Fibroblast of lung (primary cell): ENCODE data around the gene HCFC1. TPM values are rescaled to one million over a fixed set of nuclear protein-coding genes. Genes with fewer than 3 reads are reported as not detected.

Experiments used
- DNase-seq, 2 donors: peaks; one replicate each; pipeline versions ENCODE4 v3.0.0 to v3.0.0-alpha.2; 2010; ENCODE audit warnings: low read depth in 2 of 2
- H2AFZ ChIP-seq: 2 replicates; pipeline ENCODE4 v1.5.1; 2012; ENCODE audit warnings: low read length, control low read depth, inconsistent platforms
- H3K27ac ChIP-seq: 2 replicates; pipeline ENCODE4 v1.5.1; 2011; ENCODE audit warnings: low read length, control low read depth; ENCODE audit not compliant: insufficient read depth
- H3K27me3 ChIP-seq: 2 replicates; pipeline ENCODE4 v1.5.1; 2011; ENCODE audit warnings: mild to moderate bottlenecking, low read length; ENCODE audit not compliant: control insufficient read depth, insufficient read depth
- H3K36me3 ChIP-seq: 2 replicates; pipeline ENCODE4 v1.5.1; 2011; ENCODE audit warnings: low read length; ENCODE audit not compliant: control insufficient read depth, insufficient read depth
- H3K4me1 ChIP-seq: 2 replicates; pipeline ENCODE4 v1.5.1; 2011; ENCODE audit warnings: low read length; ENCODE audit not compliant: control insufficient read depth, insufficient read depth; ENCODE audit errors: extremely low read depth
- H3K4me2 ChIP-seq: 2 replicates; pipeline ENCODE4 v1.5.1; 2011; ENCODE audit warnings: low read length, control low read depth; ENCODE audit not compliant: insufficient read depth; ENCODE audit errors: extremely low read depth
- H3K4me3 ChIP-seq, 4 experiments: fragments of 200-600 bp in 1 of 4; sonication (generic) in 1 of 4; replicated peaks in 1 of 4; 2 replicates each; pipeline ENCODE4 v1.5.1; 2011 to 2016; ENCODE audit warnings: low read length in 4 of 4, low read depth in 3 of 4, mild to moderate bottlenecking in 3 of 4, control low read depth in 2 of 4, inconsistent platforms in 1 of 4, mixed read lengths in 1 of 4; ENCODE audit not compliant: insufficient read depth in 1 of 4; ENCODE audit errors: control extremely low read depth in 1 of 4
- H3K79me2 ChIP-seq: 2 replicates; pipeline ENCODE4 v1.5.1; 2012; ENCODE audit warnings: mild to moderate bottlenecking, low read length, inconsistent platforms; ENCODE audit not compliant: control insufficient read depth, insufficient read depth
- H3K9ac ChIP-seq: 2 replicates; pipeline ENCODE4 v1.5.1; 2011; ENCODE audit warnings: mild to moderate bottlenecking, low read length, control low read depth; ENCODE audit not compliant: insufficient read depth
- H3K9me3 ChIP-seq: 2 replicates; pipeline ENCODE4 v1.5.1; 2012; ENCODE audit warnings: low read depth, low read length; ENCODE audit not compliant: control insufficient read depth, insufficient read depth
- H4K20me1 ChIP-seq: 2 replicates; pipeline ENCODE4 v1.5.1; 2011; ENCODE audit warnings: low read length; ENCODE audit not compliant: control insufficient read depth, insufficient read depth; ENCODE audit errors: extremely low read depth
- CTCF ChIP-seq, 2 donors: IDR thresholded peaks in 1 of 2; conservative IDR thresholded peaks in 1 of 2; 1 replicate in 1 of 2; 2 replicates in 1 of 2; pipeline ENCODE4 v1.5.1; 2011 to 2012; ENCODE audit warnings: low read length in 2 of 2, control low read depth in 1 of 2, inconsistent platforms in 1 of 2, low read depth in 1 of 2, mild to moderate bottlenecking in 1 of 2
- EZH2 ChIP-seq: IDR thresholded peaks from 2 replicates; pipeline ENCODE4 v1.5.1; 2012; ENCODE audit warnings: low read length, control low read depth, mild to moderate bottlenecking; ENCODE audit errors: missing control alignments
- polyA plus RNA-seq, 2 donors: library from polyadenylated mRNA; depleted of rRNA in 1 of 2; stranded (reverse) in 1 of 2; unstranded in 1 of 2; fragments of >200 nt; gene quantifications; 2 replicates each; pipeline ENCODE4 v1.2.1, GENCODE V29; 2011 to 2012; ENCODE audit warnings: missing spikeins in 1 of 2
- total RNA-seq: library from RNA; depleted of rRNA; stranded (reverse); fragments of >200 nt; gene quantifications from 2 replicates; pipeline ENCODE4 v1.2.1, GENCODE V29; 2014

Gene HCFC1
- total and polyA plus RNA-seq, 2 donors (not counting 1 experiment from before 2014, with no cell fraction given), result 3.0 to 10.2 TPM

GRCh38 chrX:153991013-153991580, 19.5 kb upstream of the HCFC1 start:
- Histone ChIP-seq H3K27ac (no peak overlapping the region), H3K4me3 (no peak overlapping the region), H3K4me1 (no peaks in the 10 kb centered on the region), H4K20me1 (no peaks in the 10 kb centered on the region), H3K9ac (no peak overlapping the region), H3K9me3 (no peaks in the 10 kb centered on the region), H3K36me3 (no peaks in the 10 kb centered on the region), H3K79me2 (no peaks in the 10 kb centered on the region), H3K4me2 (no peak overlapping the region), H2AFZ (no peak overlapping the region), H3K27me3 (no peaks in the 10 kb centered on the region)
- TF ChIP-seq EZH2 (no peak), CTCF (conservative IDR thresholded peaks at IDR 0.05 in 1 of 2, IDR thresholded peaks at IDR 0.05 in 1 of 2; ENCODE audit: low read depth in 1 of 2, low read length in 2 of 2) (no peak)
- DNase-seq, result no peak

DNA sequence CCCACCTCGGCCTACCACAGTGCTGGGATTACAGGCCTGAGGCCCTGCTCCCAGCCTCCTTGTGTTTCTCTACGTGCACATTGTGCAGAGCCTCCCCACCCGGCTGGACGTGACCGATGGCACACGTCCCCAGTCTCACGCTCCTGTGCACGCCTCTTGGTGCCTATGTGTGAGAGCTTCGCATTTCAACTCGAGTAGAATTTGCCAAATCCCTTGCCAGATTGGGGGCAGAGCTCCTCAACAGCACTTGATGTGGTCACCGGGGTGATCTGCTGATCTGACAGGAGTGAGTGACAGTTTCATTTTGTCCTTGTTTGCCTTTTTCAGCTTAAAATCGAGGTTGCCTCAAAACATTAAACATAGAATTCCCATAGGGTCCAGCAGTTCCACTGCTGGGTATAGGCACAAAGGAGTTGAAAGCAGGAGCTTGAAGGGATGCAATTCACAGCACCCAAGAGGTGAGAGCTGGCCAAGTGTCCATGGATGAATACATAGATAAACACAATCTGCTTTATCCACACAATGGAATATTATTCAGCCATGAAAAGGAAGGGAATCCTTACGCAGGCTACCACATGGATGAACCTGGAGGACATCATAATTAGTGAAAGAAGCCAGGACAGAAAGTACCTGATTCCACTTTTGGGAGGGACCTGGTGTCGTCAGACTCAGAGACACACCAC, 18.5 kb upstream of the HCFC1 start:
- Histone ChIP-seq H3K27me3 (no peaks in the 10 kb centered on the region), H3K4me1 (no peaks in the 10 kb centered on the region), H3K4me2 (no peak overlapping the region), H3K79me2 (no peaks in the 10 kb centered on the region), H3K9me3 (no peaks in the 10 kb centered on the region), H3K27ac (no peak overlapping the region), H3K4me3 (no peak overlapping the region), H2AFZ (no peak overlapping the region), H4K20me1 (no peaks in the 10 kb centered on the region), H3K9ac (no peak overlapping the region), H3K36me3 (no peaks in the 10 kb centered on the region)
- TF ChIP-seq CTCF (conservative IDR thresholded peaks at IDR 0.05 in 1 of 2, IDR thresholded peaks at IDR 0.05 in 1 of 2; ENCODE audit: low read depth in 1 of 2, low read length in 2 of 2) (no peak), EZH2 (no peak)
- no peak for DNase-seq

DNA sequence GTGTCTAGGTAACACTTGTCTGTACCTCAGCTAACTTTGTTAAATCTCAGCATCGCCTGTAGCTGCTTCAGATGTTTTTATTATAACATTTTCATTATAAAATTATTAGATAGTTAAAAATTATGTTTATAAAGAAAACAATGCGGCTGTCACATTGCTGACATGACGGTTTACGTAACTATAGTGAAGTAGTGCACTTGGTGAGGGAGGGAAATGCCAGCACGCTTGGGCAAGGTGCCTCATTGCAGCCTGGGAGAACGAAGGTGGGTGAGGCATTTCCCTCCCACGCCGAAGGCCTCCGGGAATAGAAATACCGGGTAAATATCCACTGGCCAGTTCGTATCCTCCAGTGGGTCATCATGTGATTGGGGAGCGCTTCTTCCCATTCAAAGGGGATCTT, 16.9 kb upstream of the HCFC1 start:
- DNase-seq, result no peak
- Histone ChIP-seq H3K9me3 (no peaks in the 10 kb centered on the region), H3K4me1 (no peaks in the 10 kb centered on the region), H3K79me2 (no peaks in the 10 kb centered on the region), H2AFZ (no peak overlapping the region), H3K27ac (no peak overlapping the region), H3K36me3 (no peaks in the 10 kb centered on the region), H4K20me1 (no peaks in the 10 kb centered on the region), H3K4me3 (no peak overlapping the region), H3K4me2 (no peak overlapping the region), H3K9ac (no peak overlapping the region), H3K27me3 (no peaks in the 10 kb centered on the region)
- no peak for TF ChIP-seq CTCF (conservative IDR thresholded peaks at IDR 0.05 in 1 of 2, IDR thresholded peaks at IDR 0.05 in 1 of 2; ENCODE audit: low read depth in 1 of 2, low read length in 2 of 2)
- TF ChIP-seq EZH2, result no peak
